Fibroblast of lung (primary cell): ENCODE data around the gene AKAP6.

ENCODE experiments used
- CTCF ChIP-seq, 2 donors: IDR thresholded peaks in 1 of 2; conservative IDR thresholded peaks in 1 of 2; 1 replicate in 1 of 2; 2 replicates in 1 of 2; pipeline ENCODE4 v1.5.1; 2011 to 2012; ENCODE audit warnings: low read length in 2 of 2, control low read depth in 1 of 2, inconsistent platforms in 1 of 2, low read depth in 1 of 2, mild to moderate bottlenecking in 1 of 2
- EZH2 ChIP-seq: IDR thresholded peaks from 2 replicates; pipeline ENCODE4 v1.5.1; 2012; ENCODE audit warnings: low read length, control low read depth, mild to moderate bottlenecking; ENCODE audit errors: missing control alignments

GRCh38 chr14:32688941-32689340 lies 359.8 kb downstream of the AKAP6 start:
- TF ChIP-seq CTCF (conservative IDR thresholded peaks at IDR 0.05 in 1 of 2, IDR thresholded peaks at IDR 0.05 in 1 of 2; ENCODE audit: low read depth in 1 of 2, low read length in 2 of 2) (no peak), EZH2 (no peak)
